ENCODE measurements around the gene DAB2IP.

DNA sequence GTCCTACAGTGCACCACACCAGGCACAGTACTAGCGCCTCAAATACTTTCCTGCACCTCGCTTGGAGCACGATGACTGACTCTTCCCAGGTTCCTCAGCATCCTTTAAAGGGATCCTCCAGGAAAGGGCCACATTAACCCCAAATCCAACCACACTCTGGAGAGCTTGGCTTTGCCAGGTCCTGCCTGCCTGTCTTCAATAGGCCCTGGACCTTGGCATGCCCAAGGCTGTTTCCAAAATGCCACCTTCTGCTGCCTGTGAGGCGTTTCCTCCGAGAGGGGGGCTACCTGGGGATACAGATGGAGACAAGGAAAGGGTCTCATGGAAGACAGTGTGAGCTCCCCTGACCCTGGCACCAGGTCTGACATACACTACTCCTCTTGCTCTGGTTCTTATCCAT, 169.9 kb downstream of the DAB2IP start:
- TF ChIP-seq, protein P1, sequence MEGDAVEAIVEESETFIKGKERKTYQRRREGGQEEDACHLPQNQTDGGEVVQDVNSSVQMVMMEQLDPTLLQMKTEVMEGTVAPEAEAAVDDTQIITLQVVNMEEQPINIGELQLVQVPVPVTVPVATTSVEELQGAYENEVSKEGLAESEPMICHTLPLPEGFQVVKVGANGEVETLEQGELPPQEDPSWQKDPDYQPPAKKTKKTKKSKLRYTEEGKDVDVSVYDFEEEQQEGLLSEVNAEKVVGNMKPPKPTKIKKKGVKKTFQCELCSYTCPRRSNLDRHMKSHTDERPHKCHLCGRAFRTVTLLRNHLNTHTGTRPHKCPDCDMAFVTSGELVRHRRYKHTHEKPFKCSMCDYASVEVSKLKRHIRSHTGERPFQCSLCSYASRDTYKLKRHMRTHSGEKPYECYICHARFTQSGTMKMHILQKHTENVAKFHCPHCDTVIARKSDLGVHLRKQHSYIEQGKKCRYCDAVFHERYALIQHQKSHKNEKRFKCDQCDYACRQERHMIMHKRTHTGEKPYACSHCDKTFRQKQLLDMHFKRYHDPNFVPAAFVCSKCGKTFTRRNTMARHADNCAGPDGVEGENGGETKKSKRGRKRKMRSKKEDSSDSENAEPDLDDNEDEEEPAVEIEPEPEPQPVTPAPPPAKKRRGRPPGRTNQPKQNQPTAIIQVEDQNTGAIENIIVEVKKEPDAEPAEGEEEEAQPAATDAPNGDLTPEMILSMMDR (tag by site-specific recombination; IDR thresholded peaks at IDR 0.05), result no peak
- TF ChIP-seq ZNF501 (tag by site-specific recombination; IDR thresholded peaks at IDR 0.05) (no peak), ZNF416 (tag by site-specific recombination; IDR thresholded peaks at IDR 0.05) (no peak), ZNF121 (tag by site-specific recombination; IDR thresholded peaks at IDR 0.05) (no peak), ZNF510 (tag by site-specific recombination; IDR thresholded peaks at IDR 0.05; ENCODE audit: insufficient replicate concordance) (no peak), ZNF184 (tag by site-specific recombination; IDR thresholded peaks at IDR 0.05) (no peak)
